NCI-H146 treated with DMSO at 0.1 percent for 48 hours (cell line): ENCODE measurements around the gene S100PBP.
"Not testable (repeated sequence)": the region's sequence is repeated elsewhere in the genome, so short reads cannot be mapped to it uniquely, and the experiment has no call there.

ENCODE experiments used
- DNase-seq: peaks from one replicate; lab custom pipeline; 2025; ENCODE audit not compliant: unreplicated experiment; lab: John Stamatoyannopoulos, UW

S100PBP gene

GRCh38 chr1:32784817-32785216 lies 32.6 kb upstream of the S100PBP start:
- no peak for DNase-seq

- no peak for DNase-seq
Measured at GRCh38 chr1:32786856-32787255, 30.6 kb upstream of the S100PBP start.

GRCh38 chr1:32789356-32789755 lies 28.1 kb upstream of the S100PBP start:
- not testable (repeated sequence) for DNase-seq

- no peak for DNase-seq
Measured at GRCh38 chr1:32791881-32792280, 25.6 kb upstream of the S100PBP start.

- not testable (repeated sequence) for DNase-seq
Measured at GRCh38 chr1:32795763-32796162, 21.7 kb upstream of the S100PBP start.

GRCh38 chr1:32797456-32797855 lies 20.0 kb upstream of the S100PBP start:
- DNase-seq, result no peak

GRCh38 chr1:32798191-32798590 lies 19.3 kb upstream of the S100PBP start:
- no peak for DNase-seq

- no peak for DNase-seq
Measured at GRCh38 chr1:32798679-32799416, 18.6 kb upstream of the S100PBP start.

GRCh38 chr1:32801096-32801715 lies 16.2 kb upstream of the S100PBP start:
- no peak for DNase-seq

- not testable (repeated sequence) for DNase-seq
Measured at GRCh38 chr1:32804460-32804859, 13.0 kb upstream of the S100PBP start.

- DNase-seq, result no peak
Measured at GRCh38 chr1:32806290-32806689, 11.2 kb upstream of the S100PBP start.

- no peak for DNase-seq
Measured at GRCh38 chr1:32806910-32807523, 10.4 kb upstream of the S100PBP start.

- no peak for DNase-seq
Measured at GRCh38 chr1:32808580-32808979, 8.9 kb upstream of the S100PBP start.

GRCh38 chr1:32810358-32810757 lies 7.1 kb upstream of the S100PBP start:
- no peak for DNase-seq

- DNase-seq, result no peak
Measured at GRCh38 chr1:32811265-32811664, 6.2 kb upstream of the S100PBP start.

- no peak for DNase-seq
Measured at GRCh38 chr1:32811917-32812316, 5.5 kb upstream of the S100PBP start.

- DNase-seq, result no peak
Measured at GRCh38 chr1:32813941-32814739, 3.3 kb upstream of the S100PBP start.

GRCh38 chr1:32816676-32817158 lies 736 bp upstream of the S100PBP start:
- no peak for DNase-seq

GRCh38 chr1:32817815-32818786 lies 648 bp downstream of the S100PBP start:
- DNase-seq, result peak; percentile 49
